Mesendoderm (in vitro differentiated cells): ENCODE measurements around the gene C1orf105.

Experiments used
- DNase-seq: peaks from one replicate; pipeline ENCODE4 v3.0.0; 2013
- H2AK5ac ChIP-seq: 2 replicates; pipeline ENCODE4 v1.6.1; 2013; ENCODE audit warnings: low read length, inconsistent platforms
- H2BK120ac ChIP-seq: 2 replicates; pipeline ENCODE4 v1.6.1; 2013; ENCODE audit warnings: low read depth, mild to moderate bottlenecking, low read length, moderate library complexity, mixed read lengths
- H2BK15ac ChIP-seq: replicated peaks from 2 replicates; pipeline ENCODE4 v1.6.1; 2013; ENCODE audit warnings: low read depth, mild to moderate bottlenecking, moderate library complexity
- H2BK5ac ChIP-seq: 2 replicates; pipeline ENCODE4 v1.6.1; 2013; ENCODE audit warnings: low read length, inconsistent platforms
- H3K18ac ChIP-seq: 2 replicates; pipeline ENCODE4 v1.6.1; 2013; ENCODE audit warnings: mild to moderate bottlenecking, low read length, mixed read lengths
- H3K23ac ChIP-seq: one replicate; pipeline ENCODE4 v1.6.1; 2013; ENCODE audit warnings: low read length
- H3K27ac ChIP-seq: 2 replicates; pipeline ENCODE4 v1.5.1; 2013; ENCODE audit warnings: low read depth, mild to moderate bottlenecking, inconsistent platforms, low read length, moderate library complexity
- H3K27me3 ChIP-seq: 2 replicates; pipeline ENCODE4 v1.6.1; 2013; ENCODE audit warnings: low read length, control low read depth, mild to moderate bottlenecking, inconsistent platforms; ENCODE audit not compliant: insufficient read depth, poor library complexity
- H3K36me3 ChIP-seq: 2 replicates; pipeline ENCODE4 v1.6.1; 2013; ENCODE audit warnings: low read length, inconsistent platforms; ENCODE audit not compliant: control insufficient read depth, insufficient read depth
- H3K4ac ChIP-seq: one replicate; pipeline ENCODE4 v1.6.1; 2013; ENCODE audit warnings: low read depth, mild to moderate bottlenecking, low read length, moderate library complexity
- H3K4me1 ChIP-seq: 2 replicates; pipeline ENCODE4 v1.6.1; 2013; ENCODE audit warnings: low read depth, low read length, inconsistent platforms; ENCODE audit not compliant: control insufficient read depth
- H3K4me2 ChIP-seq: 2 replicates; pipeline ENCODE4 v1.6.1; 2013; ENCODE audit warnings: low read length
- H3K4me3 ChIP-seq: 2 replicates; pipeline ENCODE4 v1.5.1; 2013; ENCODE audit warnings: mild to moderate bottlenecking, low read length
- H3K56ac ChIP-seq: one replicate; pipeline ENCODE4 v1.6.1; 2013; ENCODE audit warnings: low read length
- H3K79me1 ChIP-seq: 2 replicates; pipeline ENCODE4 v1.6.1; 2013; ENCODE audit warnings: low read length, inconsistent platforms
- H3K79me2 ChIP-seq: 2 replicates; pipeline ENCODE4 v1.6.1; 2013; ENCODE audit warnings: mild to moderate bottlenecking, low read length; ENCODE audit not compliant: control insufficient read depth, insufficient read depth
- H3K9ac ChIP-seq: 2 replicates; pipeline ENCODE4 v1.6.1; 2013; ENCODE audit warnings: low read length, inconsistent platforms
- H4K5ac ChIP-seq: one replicate; pipeline ENCODE4 v1.6.1; 2013; ENCODE audit warnings: low read length
- H4K8ac ChIP-seq: one replicate; pipeline ENCODE4 v1.6.1; 2013; ENCODE audit warnings: low read depth, mild to moderate bottlenecking, control low read depth, low read length, moderate library complexity
- WGBS: extraction: QIAGEN DNeasy Blood & Tissue Kit; methylation state at CpG from one replicate; pipeline ENCODE4 v1.1.7; 2013; ENCODE audit warnings: low lambda C conversion rate, missing lambda C conversion rate; ENCODE audit not compliant: insufficient coverage; ENCODE audit errors: extremely low coverage; 5-methylcytosine and 5-hydroxymethylcytosine counted together

C1orf105 gene

DNA sequence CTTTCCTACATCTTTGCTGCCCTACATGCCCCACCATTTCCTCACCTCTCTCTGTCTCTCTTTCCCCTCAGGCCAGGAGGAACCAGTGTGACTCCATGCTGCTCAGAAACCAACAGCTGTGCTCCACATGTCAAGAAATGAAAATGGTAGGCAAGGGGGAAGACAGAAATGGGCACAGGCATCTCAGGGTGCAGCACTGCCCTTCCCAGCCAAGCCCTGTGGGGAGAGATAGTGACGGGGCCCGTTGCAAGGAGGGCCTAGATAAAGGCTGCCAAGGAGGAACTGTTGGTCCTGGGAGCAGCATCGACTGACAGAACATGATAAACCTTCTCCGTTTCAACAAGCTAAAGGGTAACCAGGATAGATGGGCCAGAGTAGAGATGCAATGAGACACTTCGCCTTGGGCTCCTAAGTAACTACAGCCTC lies 35.9 kb downstream of the C1orf105 start:
- no peak for DNase-seq
- no peak overlapping the region for H3K9ac ChIP-seq
- H3K79me1 ChIP-seq: no peaks in the 10 kb centered on the region
- no peaks in the 10 kb centered on the region for H3K4me1 ChIP-seq
- H2AK5ac ChIP-seq: no peak overlapping the region
- no peak overlapping the region for H2BK5ac ChIP-seq
- H3K36me3 ChIP-seq: no peaks in the 10 kb centered on the region
- H3K4ac ChIP-seq: no peak overlapping the region
- H3K27ac ChIP-seq: no peak overlapping the region
- H2BK15ac ChIP-seq: no peak overlapping the region
- H3K56ac ChIP-seq: no peak overlapping the region
- H3K18ac ChIP-seq: no peak overlapping the region
- H3K4me2 ChIP-seq: no peak overlapping the region
- no peaks in the 10 kb centered on the region for H3K79me2 ChIP-seq
- H3K4me3 ChIP-seq: no peak overlapping the region
- WGBS: no CpG with 5 or more reads among the region's 5 CpGs
- no peak overlapping the region for H4K8ac ChIP-seq
- no peak overlapping the region for H4K5ac ChIP-seq
- H3K23ac ChIP-seq: no peak overlapping the region
- H3K27me3 ChIP-seq: no peaks in the 10 kb centered on the region
- no peak overlapping the region for H2BK120ac ChIP-seq

DNA sequence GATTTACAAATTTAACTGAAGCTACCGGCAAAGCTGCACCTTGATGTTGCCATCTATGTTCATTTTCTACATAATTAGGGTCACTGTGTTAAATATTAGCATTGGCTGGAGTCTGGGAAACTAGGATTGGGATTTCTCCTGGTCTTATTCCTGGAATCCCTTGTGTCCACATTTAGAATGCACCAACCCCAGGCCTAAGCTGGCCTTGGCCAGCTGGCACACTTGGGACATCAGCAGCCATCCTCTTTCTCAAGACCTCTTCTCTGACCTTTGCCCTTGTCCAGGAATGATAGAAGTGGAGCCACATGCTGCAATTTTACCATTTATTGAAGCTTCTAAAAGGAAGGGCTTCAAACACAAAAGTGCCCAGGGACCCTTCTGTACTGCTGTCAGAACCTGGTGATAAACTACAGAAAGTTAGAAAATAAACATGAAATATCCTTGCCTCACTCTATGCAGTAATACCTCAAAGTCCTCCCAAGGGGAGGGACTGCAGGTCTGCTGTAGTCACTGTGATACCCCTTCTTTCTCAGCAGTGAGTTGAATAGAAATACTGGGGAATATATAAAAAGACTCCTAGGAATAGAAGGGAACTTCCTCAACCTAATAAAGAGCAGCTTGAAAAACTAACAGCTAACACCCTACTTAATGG lies 37.1 kb downstream of the C1orf105 start:
- Histone ChIP-seq H3K4me1 (no peaks in the 10 kb centered on the region), H3K79me1 (no peaks in the 10 kb centered on the region), H2AK5ac (no peak overlapping the region), H3K4me2 (no peak overlapping the region), H2BK15ac (no peak overlapping the region), H3K27ac (no peak overlapping the region), H3K4me3 (no peak overlapping the region), H3K27me3 (no peaks in the 10 kb centered on the region), H3K56ac (no peak overlapping the region), H3K79me2 (no peaks in the 10 kb centered on the region), H2BK120ac (no peak overlapping the region), H3K9ac (no peak overlapping the region), H4K5ac (no peak overlapping the region), H2BK5ac (no peak overlapping the region), H4K8ac (no peak overlapping the region), H3K23ac (no peak overlapping the region), H3K18ac (no peak overlapping the region), H3K4ac (no peak overlapping the region), H3K36me3 (no peaks in the 10 kb centered on the region)
- DNase-seq: no peak
- WGBS: no CpG with 5 or more reads among the region's 1 CpG

DNA sequence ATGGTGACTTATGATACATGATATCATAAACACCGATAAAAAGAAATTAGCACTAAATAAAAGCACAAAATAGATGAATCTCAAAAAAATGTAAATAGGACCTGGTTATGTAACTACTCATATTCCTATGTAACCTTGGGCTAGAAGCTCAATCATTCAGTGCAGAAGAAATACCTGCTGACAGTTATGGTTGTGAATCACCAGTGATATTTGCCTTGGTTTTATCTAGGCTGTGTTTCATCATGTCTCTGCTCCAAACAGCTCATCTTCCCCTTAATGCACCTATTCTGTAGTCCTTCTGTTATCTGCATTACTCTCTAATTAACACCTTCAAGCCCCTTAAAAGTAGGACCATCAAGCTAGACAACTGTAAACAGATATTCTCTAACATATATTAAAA lies 39.7 kb downstream of the C1orf105 start:
- H3K36me3 ChIP-seq: no peaks in the 10 kb centered on the region
- WGBS: no CpG with 5 or more reads among the region's 1 CpG
- H3K4ac ChIP-seq: no peak overlapping the region
- no peaks in the 10 kb centered on the region for H3K79me2 ChIP-seq
- H3K27ac ChIP-seq: no peak overlapping the region
- H2BK120ac ChIP-seq: no peak overlapping the region
- H3K9ac ChIP-seq: no peak overlapping the region
- H4K5ac ChIP-seq: no peak overlapping the region
- no peak overlapping the region for H4K8ac ChIP-seq
- H3K4me2 ChIP-seq: no peak overlapping the region
- no peaks in the 10 kb centered on the region for H3K79me1 ChIP-seq
- no peaks in the 10 kb centered on the region for H3K27me3 ChIP-seq
- H3K56ac ChIP-seq: no peak overlapping the region
- no peak overlapping the region for H3K4me3 ChIP-seq
- no peak overlapping the region for H3K18ac ChIP-seq
- no peak overlapping the region for H2AK5ac ChIP-seq
- H3K23ac ChIP-seq: no peak overlapping the region
- no peak for DNase-seq
- no peaks in the 10 kb centered on the region for H3K4me1 ChIP-seq
- H2BK15ac ChIP-seq: no peak overlapping the region
- no peak overlapping the region for H2BK5ac ChIP-seq

DNA sequence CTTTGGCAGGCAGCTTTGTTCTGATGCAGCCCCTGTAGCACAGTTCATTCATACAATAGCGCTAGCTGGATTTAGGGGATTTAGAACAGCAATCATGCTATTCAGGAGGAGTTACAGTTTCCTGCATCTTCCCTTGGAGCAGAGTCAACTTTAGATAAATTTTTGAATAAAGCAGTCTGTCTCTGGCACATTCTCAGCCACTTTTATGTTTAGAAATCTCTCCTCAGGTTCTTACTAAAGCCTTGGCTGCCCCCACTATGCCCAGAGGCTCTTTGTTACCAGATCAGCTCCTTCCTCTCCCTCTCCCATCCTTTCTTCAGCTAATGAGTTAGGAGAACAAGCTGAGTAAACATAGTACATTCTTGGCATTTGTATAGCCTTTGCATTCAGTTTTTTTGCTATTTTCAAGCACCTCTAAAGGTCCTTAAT lies 40.4 kb downstream of the C1orf105 start:
- WGBS: no CpG with 5 or more reads among the region's 1 CpG
- no peaks in the 10 kb centered on the region for H3K79me1 ChIP-seq
- no peak overlapping the region for H3K27ac ChIP-seq
- H2BK5ac ChIP-seq: no peak overlapping the region
- H4K5ac ChIP-seq: no peak overlapping the region
- no peak overlapping the region for H3K9ac ChIP-seq
- no peak overlapping the region for H3K18ac ChIP-seq
- peak overlapping the region; percentile 39 for H4K8ac ChIP-seq
- no peak overlapping the region for H2AK5ac ChIP-seq
- H3K79me2 ChIP-seq: no peaks in the 10 kb centered on the region
- no peak overlapping the region for H3K56ac ChIP-seq
- H2BK15ac ChIP-seq: no peak overlapping the region
- H3K4me2 ChIP-seq: no peak overlapping the region
- no peak overlapping the region for H3K4ac ChIP-seq
- H3K4me3 ChIP-seq: no peak overlapping the region
- H3K23ac ChIP-seq: no peak overlapping the region
- no peak overlapping the region for H2BK120ac ChIP-seq
- H3K4me1 ChIP-seq: no peaks in the 10 kb centered on the region
- no peak for DNase-seq
- no peaks in the 10 kb centered on the region for H3K27me3 ChIP-seq
- no peaks in the 10 kb centered on the region for H3K36me3 ChIP-seq

DNA sequence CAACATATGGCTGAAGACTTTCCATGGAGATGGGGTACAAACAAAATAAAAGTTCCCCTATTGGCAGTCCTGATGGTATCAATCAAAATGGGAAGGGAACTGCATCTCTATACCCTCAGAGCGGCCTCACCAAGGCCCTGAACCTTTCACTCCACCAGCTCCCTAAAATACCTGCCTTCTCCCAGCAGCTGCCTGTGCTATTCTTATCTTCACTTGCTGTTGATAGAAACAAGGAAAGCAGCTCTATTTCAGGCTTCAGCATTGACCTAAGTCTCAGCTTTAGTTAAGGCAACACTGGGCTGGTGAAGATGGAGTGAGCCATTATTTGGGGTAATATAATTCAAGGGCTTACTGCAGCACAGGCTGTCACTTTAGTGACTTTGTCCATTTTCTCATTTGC lies 45.1 kb downstream of the C1orf105 start:
- WGBS: no CpG with 5 or more reads among the region's 1 CpG
- no peak overlapping the region for H3K18ac ChIP-seq
- no peak overlapping the region for H3K56ac ChIP-seq
- H4K8ac ChIP-seq: no peak overlapping the region
- H3K27me3 ChIP-seq: no peaks in the 10 kb centered on the region
- no peak overlapping the region for H3K4me2 ChIP-seq
- no peaks in the 10 kb centered on the region for H3K79me1 ChIP-seq
- no peak overlapping the region for H2BK120ac ChIP-seq
- H3K23ac ChIP-seq: no peak overlapping the region
- no peak overlapping the region for H3K4me3 ChIP-seq
- H3K27ac ChIP-seq: no peak overlapping the region
- H2AK5ac ChIP-seq: no peak overlapping the region
- no peaks in the 10 kb centered on the region for H3K4me1 ChIP-seq
- no peak overlapping the region for H4K5ac ChIP-seq
- no peak overlapping the region for H3K9ac ChIP-seq
- DNase-seq: no peak
- H2BK5ac ChIP-seq: no peak overlapping the region
- no peaks in the 10 kb centered on the region for H3K79me2 ChIP-seq
- H3K36me3 ChIP-seq: no peaks in the 10 kb centered on the region
- no peak overlapping the region for H3K4ac ChIP-seq
- H2BK15ac ChIP-seq: no peak overlapping the region

DNA sequence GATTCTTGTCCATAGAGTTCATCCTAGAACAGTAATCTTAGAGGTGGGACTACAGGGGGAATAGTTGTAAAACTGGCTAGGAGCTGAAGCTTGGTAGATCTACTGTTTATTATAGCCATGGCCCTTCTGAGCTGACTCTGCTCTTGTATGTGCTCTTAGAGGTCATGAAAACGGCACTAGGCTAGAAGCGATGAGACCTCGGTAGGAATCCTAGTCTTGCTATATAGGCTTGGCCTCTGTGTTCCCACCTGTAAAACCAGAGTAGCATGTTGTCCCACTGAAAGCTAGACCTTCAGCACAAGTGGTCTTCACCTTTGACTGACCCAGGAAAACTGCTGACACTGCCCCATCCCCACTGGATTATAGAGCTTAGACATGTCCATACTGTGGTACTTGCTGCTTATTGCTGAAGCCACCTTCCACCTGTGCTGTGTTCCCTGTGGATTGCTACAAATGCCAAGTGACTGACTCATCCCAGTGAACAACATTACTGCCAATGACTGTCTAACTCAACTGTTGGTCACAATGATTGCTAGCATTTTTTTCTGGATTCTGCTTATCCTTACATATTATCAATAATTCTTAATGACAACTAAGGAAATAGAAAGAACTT lies 46.4 kb downstream of the C1orf105 start:
- H3K27me3 ChIP-seq: no peaks in the 10 kb centered on the region
- H3K4me1 ChIP-seq: no peaks in the 10 kb centered on the region
- H3K9ac ChIP-seq: no peak overlapping the region
- H3K79me1 ChIP-seq: no peaks in the 10 kb centered on the region
- no peak overlapping the region for H4K5ac ChIP-seq
- H2BK120ac ChIP-seq: no peak overlapping the region
- no peak overlapping the region for H3K4me3 ChIP-seq
- H3K56ac ChIP-seq: no peak overlapping the region
- H2AK5ac ChIP-seq: no peak overlapping the region
- H3K4me2 ChIP-seq: no peak overlapping the region
- no peaks in the 10 kb centered on the region for H3K36me3 ChIP-seq
- no peak overlapping the region for H3K18ac ChIP-seq
- H3K4ac ChIP-seq: no peak overlapping the region
- no peak for DNase-seq
- H3K27ac ChIP-seq: no peak overlapping the region
- H3K23ac ChIP-seq: no peak overlapping the region
- no CpG with 5 or more reads among the region's 3 CpGs for WGBS
- H3K79me2 ChIP-seq: no peaks in the 10 kb centered on the region
- H2BK15ac ChIP-seq: no peak overlapping the region
- H4K8ac ChIP-seq: no peak overlapping the region
- no peak overlapping the region for H2BK5ac ChIP-seq
